Stimulated activated CD4-positive, alpha-beta T cell treated with anti-CD3 and anti-CD28 coated beads, Interleukin-2, amount 100 ng/mL, for 48 hours (primary cell): ENCODE data around the gene LPIN1.
A peak's percentile ranks its signal among the peaks of the same experiment; 100 is the strongest.
"Not testable (repeated sequence)": the region's sequence is repeated elsewhere in the genome, so short reads cannot be mapped to it uniquely, and the experiment has no call there.

Experiments used
- DNase-seq, 2 donors: peaks; one replicate each; pipeline ENCODE4 v3.0.0-alpha.2; 2020

The LPIN1 gene

GRCh38 chr2:11717623-11718022 is 28.8 kb upstream of the LPIN1 start:
- no peak for DNase-seq

- DNase-seq, result no peak
Observed at GRCh38 chr2:11718606-11719005, 27.8 kb upstream of the LPIN1 start.

GRCh38 chr2:11719230-11719977 is 27.0 kb upstream of the LPIN1 start:
- DNase-seq, result no peak

DNA sequence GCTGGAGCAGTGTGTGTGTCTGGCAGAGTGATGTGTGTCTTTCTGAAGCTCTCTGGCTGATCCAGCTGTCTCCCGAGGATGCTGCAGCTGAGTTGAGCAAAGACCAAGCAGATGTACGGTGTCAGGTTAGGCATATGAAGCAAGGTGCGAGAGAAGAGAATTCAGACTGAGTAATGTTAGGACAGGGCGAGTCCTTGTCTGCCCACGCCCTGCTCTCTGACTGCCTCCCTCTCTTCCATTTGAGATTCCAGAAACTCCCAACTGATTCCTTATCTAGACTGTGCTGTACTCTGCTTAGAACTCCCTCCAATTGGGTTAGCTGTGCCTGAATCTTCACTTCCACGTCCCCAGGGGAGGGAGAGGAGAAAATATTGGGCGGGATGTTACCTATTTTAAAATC is 25.7 kb upstream of the LPIN1 start:
- no peak for DNase-seq

- no peak for DNase-seq
Observed at GRCh38 chr2:11722292-11723060, 24.0 kb upstream of the LPIN1 start.

DNA sequence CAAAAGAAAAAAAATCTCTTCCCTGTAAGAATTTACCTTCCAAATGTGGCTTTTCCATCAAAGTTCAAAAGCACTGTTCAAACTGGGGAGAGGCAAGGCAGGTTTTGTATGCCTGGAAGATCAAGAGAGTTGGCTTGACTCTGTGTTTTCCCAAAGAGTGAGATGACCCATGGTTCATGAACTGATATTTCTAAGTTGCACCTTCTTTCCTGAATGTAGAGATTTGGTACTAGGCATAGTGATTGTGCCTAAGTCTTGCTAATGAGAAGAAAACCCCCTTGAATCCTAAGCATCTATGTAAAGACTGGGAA is 23.4 kb upstream of the LPIN1 start:
- DNase-seq, result no peak

DNA sequence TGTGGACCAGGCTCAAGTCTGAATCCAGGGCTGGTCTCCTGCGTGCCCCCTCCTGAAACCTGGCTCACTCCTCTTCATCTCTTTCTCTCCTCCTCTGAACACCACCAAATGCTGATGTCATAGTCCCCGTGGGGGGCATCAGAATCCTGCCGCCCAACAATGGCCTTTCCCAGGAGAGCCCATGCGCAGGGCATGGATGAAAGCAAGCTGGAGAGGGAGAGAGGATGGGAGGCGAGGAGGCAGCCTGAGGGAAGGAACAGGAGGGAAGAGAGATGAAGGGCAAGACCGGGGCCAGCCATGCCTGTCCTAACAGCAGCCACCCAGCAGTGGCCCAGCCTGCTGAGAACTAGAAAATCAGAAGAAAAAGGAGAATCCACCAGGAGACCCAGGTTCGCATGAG is 22.3 kb upstream of the LPIN1 start:
- no peak for DNase-seq

DNA sequence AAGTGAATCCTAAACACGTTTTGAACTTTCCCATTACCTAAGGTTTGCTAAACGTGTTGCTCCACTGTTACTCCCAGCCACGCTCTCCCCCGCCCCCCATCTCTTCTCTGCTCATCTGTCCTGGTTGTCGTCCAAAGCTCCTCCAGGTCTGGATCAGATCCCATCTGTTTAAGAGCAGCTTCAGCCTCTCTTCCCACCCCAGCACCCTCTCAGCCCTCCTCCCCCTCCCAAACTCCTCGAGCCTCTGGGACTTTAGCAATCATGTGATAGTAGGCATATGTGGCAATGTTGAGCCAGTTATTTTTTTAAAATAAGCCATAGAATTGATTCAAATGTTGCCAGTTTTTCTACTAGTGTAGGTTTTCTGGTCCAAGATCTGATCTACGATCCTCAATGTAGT is 20.0 kb upstream of the LPIN1 start:
- DNase-seq, result no peak

DNA sequence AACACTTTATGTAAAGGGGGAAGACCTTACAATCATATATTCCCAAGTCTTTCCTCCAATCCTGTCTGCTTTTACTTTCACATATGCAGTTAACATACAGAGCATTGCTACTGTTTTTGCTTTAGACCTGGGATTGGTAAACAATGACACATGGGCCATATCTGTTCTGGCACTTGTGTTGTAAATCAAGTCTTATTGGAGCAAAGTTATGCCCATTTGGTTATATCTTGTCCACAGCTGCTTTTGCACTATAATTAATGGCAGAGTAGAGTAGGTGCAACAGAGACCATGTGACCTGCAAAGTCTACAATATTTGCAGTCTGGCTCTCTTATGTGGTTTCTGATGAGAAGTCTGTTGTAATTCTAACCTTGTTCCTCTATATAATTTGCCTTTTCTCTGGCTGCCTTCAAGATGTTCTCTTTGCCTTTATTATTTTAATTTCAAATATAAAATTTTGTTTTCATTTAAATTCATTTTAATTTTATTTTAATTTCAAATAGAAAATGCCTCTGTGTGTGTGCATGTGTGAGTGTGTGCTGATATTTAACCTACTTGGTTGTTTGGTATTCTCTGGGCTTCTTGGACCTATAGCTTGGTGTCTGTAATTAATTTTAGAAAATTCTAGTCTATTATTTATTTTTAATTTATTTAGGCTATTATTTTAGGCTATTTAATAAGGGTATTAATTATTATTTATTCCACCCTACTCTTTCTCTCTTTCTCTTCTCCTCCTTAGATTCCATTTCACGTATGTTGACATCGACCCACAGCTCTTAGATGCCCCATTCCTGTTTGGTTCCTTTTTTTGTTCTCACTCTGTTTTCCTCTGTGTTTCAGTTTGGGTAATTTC is 16.8 kb upstream of the LPIN1 start:
- DNase-seq, result no peak

- not testable (repeated sequence) for DNase-seq
Observed at GRCh38 chr2:11731214-11731984, 15.0 kb upstream of the LPIN1 start.

- no peak for DNase-seq
Observed at GRCh38 chr2:11732587-11732986, 13.8 kb upstream of the LPIN1 start.

DNA sequence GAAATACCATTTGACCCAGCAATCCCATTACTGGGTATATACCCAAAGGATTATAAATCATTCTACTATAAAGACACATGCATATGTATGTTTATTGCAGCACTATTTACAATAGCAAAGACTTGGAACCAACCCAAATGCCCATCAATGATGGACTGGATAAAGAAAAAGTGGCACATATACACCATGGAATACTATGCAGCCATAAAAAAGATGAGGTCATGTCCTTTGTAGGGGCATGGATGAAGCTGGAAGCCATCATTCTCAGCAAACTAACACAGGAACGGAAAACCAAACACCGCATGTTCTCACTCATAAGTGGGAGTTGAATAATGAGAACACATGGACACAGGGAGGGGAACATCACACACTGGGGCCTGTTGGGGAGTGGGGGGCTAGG is 8.6 kb upstream of the LPIN1 start:
- DNase-seq, result not testable (repeated sequence)

- DNase-seq, result no peak
Observed at GRCh38 chr2:11738589-11739436, 7.6 kb upstream of the LPIN1 start.

GRCh38 chr2:11740723-11741122 is 5.7 kb upstream of the LPIN1 start:
- no peak for DNase-seq

DNA sequence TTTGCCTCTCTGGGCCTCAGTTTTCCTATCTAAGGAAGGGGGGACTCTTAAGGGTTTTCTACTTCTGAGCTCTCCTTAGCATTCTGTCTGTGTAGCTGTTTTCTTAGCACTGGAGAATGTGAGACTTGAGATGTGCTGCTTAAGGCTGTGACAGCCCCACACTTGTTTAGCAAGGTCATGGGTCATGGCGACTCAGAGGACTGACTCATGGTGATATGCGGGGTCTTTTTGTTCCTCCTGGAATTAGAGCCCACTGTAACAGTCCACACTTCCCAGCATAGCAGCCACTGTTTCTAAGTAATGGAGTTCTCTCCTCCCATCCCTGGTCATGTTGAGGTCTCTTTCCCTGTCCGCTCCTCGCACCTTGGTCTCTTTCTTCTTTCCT is 4.1 kb upstream of the LPIN1 start:
- DNase-seq, result no peak

DNA sequence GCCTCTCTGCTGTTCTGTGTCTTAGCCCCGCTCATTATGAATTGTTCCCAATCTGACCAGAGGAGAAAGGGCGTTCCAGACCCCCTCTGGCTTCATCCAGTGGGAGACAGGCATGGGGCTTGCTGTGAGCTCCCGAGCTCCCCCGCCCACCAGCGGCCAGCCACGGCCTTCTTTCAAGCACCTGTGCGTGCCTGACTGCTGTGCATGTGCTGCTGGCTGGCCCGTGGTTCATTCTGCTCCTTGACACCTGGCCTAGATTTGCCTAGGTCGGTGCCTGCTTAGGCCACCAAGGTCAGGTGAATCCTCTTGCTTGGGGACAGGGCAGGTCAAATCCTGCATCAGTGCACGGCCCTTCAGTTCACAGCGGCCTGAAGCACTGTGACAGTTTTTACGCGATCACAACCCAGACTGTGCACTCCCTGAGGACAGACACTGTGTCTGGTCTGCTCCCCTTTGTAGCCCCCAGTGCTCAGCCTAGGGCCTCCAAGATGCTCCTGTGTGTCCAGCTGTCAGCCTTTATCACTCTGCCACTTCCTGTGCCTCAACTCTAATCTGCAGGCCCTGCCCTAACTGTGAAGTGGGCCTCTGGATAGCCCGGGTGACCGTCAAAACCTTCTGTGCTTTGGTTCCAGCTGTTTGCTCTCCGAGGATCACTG is 3.6 kb upstream of the LPIN1 start:
- DNase-seq, result no peak

GRCh38 chr2:11743366-11743765 is 3.1 kb upstream of the LPIN1 start:
- DNase-seq, result no peak

DNA sequence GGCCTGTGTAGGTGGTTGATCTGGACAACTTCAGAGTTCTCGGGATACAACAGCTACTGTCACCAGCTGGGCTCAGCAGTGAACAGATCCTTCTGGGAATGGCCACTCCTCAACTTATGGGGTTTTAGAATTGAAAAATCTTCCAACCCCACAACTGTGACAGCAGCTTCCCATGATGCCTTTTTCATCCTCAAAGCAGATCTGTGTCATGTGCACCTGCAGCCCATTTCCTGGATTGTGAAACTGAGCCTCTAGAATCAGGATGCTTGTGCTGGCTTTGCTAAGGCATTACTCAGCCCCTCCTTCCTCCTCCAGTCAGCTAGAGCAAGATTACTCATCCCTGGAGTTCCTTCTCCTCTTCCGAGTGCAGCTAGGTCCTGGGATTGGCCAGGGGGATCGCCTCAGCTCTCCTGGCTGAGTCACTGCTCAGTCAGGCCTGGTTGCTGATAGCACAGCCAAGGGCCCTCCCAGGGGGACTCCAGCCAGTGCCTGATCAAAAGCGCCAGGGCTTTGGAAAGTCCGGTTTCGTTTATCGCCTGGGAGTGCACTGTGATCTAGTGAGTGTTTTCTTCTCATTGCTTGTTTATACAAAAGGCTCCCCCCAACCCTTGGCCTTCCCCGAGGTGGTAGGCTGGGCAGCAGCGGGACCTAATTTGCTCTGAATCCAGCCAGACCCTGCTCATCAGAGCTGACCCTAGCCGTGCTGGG is 2.4 kb upstream of the LPIN1 start:
- DNase-seq, result peak; percentile 63 to 71

DNA sequence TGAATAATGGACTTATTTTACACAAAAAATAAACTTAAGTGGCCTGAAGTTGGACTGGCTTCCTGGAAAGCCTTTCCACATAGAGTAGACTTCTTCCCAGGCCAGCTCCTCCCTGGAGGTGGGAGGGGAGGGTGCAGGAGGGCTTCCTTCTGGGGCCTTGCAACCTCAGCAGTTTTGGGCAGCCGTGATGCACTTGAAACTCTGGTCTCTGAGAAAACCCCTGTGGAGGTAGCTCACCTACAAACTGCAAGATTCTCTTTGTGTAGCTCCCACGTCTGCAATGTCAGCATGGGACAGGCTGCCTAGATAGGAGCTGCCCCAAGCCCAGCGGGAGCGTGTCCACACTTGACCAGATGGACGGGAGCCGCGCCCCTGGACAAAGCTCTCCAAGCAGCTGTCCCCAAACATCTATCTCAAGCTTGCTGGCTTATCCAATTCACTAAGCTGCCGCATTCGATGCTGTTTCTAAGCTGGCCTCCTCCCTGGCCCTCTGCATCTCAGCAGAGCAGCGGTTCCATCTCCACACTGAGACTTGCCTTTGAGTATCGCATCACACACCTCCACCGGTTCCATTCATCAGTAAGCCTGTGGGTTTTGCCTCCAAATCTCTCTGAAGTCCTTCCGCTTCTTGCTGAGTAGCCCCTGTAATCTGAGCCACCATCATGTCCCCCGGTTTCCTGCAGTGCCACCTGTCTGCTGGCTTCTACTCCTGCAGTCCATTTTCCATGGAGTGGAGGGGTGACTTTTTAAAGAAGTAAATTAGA is 1.6 kb upstream of the LPIN1 start:
- no peak for DNase-seq
